ENCODE results near the gene CES1. TPM values are rescaled to one million over a fixed set of nuclear protein-coding genes. Genes with fewer than 3 reads are reported as not detected.
A peak's percentile ranks its signal among the peaks of the same experiment; 100 is the strongest.

Gene CES1
- total RNA-seq, 1 donor from 2014 or later, result 29.1 TPM

GRCh38 chr16:55853114-55853513 is 20.2 kb upstream of the CES1 start:
- DNase-seq, result no peak
- intact Hi-C loops (cut with micrococcal nuclease), result no loop called here

GRCh38 chr16:55849536-55849935 is 16.6 kb upstream of the CES1 start:
- no peaks in the 10 kb centered on the region for H3K4me1 ChIP-seq
- no peak for DNase-seq
- H3K4me3 ChIP-seq, result no peak overlapping the region
- H3K9me3 ChIP-seq (replicated peaks), result no peaks in the 10 kb centered on the region
- no peaks in the 10 kb centered on the region for H3K36me3 ChIP-seq
- peaks cover 89% of the 10 kb centered on the region for H3K27me3 ChIP-seq (ENCODE audit: low read depth)
- TF ChIP-seq CTCF (IDR thresholded peaks at IDR 0.05; ENCODE audit: borderline replicate concordance), result no peak
- H3K27ac ChIP-seq (replicated peaks), result no peak overlapping the region
- intact Hi-C loops (cut with micrococcal nuclease), result no loop called here

More at GRCh38 chr16:55853114-55853513, 20.2 kb upstream of the CES1 start:
- Histone ChIP-seq H3K4me1 (no peaks in the 10 kb centered on the region), H3K9me3 (replicated peaks) (no peaks in the 10 kb centered on the region), H3K27ac (replicated peaks) (no peak overlapping the region), H3K4me3 (no peak overlapping the region), H3K36me3 (no peaks in the 10 kb centered on the region), H3K27me3 (ENCODE audit: low read depth) (peaks cover 64% of the 10 kb centered on the region)
- TF ChIP-seq CTCF (IDR thresholded peaks at IDR 0.05; ENCODE audit: borderline replicate concordance), result no peak

- intact Hi-C loops (cut with micrococcal nuclease), result no loop called here
- peaks cover 87% of the 10 kb centered on the region for H3K27me3 ChIP-seq (ENCODE audit: low read depth)
These were observed 13.9 kb upstream of the CES1 start for GRCh38 chr16:55846598-55847346.

GRCh38 chr16:55843105-55843395 is 10.2 kb upstream of the CES1 start:
- Histone ChIP-seq H3K4me3 (no peak overlapping the region), H3K36me3 (no peaks in the 10 kb centered on the region), H3K27me3 (ENCODE audit: low read depth) (peaks cover 63% of the 10 kb centered on the region), H3K4me1 (no peaks in the 10 kb centered on the region), H3K9me3 (replicated peaks) (no peaks in the 10 kb centered on the region), H3K27ac (replicated peaks) (no peak overlapping the region)
- TF ChIP-seq CTCF (IDR thresholded peaks at IDR 0.05; ENCODE audit: borderline replicate concordance), result no peak
- intact Hi-C loops (cut with micrococcal nuclease), result loop anchor here (2.0 kb wide), 1 partner anchor 130 kb away; no protein-coding TSS in a partner anchor
- no peak for DNase-seq

More at GRCh38 chr16:55846598-55847346, 13.9 kb upstream of the CES1 start:
- no peak for TF ChIP-seq CTCF (IDR thresholded peaks at IDR 0.05; ENCODE audit: borderline replicate concordance)
- Histone ChIP-seq H3K9me3 (replicated peaks) (no peaks in the 10 kb centered on the region), H3K4me3 (no peak overlapping the region), H3K36me3 (no peaks in the 10 kb centered on the region), H3K4me1 (no peaks in the 10 kb centered on the region), H3K27ac (replicated peaks) (no peak overlapping the region)
- no peak for DNase-seq

GRCh38 chr16:55842369-55843104 is 9.6 kb upstream of the CES1 start:
- no peak for DNase-seq
- H3K36me3 ChIP-seq, result no peaks in the 10 kb centered on the region
- peaks cover 58% of the 10 kb centered on the region for H3K27me3 ChIP-seq (ENCODE audit: low read depth)
- H3K9me3 ChIP-seq (replicated peaks), result no peaks in the 10 kb centered on the region
- no peaks in the 10 kb centered on the region for H3K4me1 ChIP-seq
- H3K27ac ChIP-seq (replicated peaks), result no peak overlapping the region
- peak; percentile 84 for TF ChIP-seq CTCF (IDR thresholded peaks at IDR 0.05; ENCODE audit: borderline replicate concordance)
- intact Hi-C loops (cut with micrococcal nuclease), result loop anchor here (2.0 kb wide), 1 partner anchor 130 kb away; no protein-coding TSS in a partner anchor
- H3K4me3 ChIP-seq, result no peak overlapping the region

Measured in left ventricle myocardium inferior (tissue), 1 donor.